HG03045 (cell line): Measurements from ENCODE around the gene C2CD5.
"Not testable (repeated sequence)": the region's sequence is repeated elsewhere in the genome, so short reads cannot be mapped to it uniquely, and the experiment has no call there.

ENCODE experiments used
- ATAC-seq: cut with Tn5 transposase; IDR thresholded peaks from one replicate; pipeline ENCODE4 v1.9.1; 2021; ENCODE audit warnings: mild to moderate bottlenecking, moderate library complexity; ENCODE audit not compliant: unreplicated experiment

C2CD5 gene, protein sequence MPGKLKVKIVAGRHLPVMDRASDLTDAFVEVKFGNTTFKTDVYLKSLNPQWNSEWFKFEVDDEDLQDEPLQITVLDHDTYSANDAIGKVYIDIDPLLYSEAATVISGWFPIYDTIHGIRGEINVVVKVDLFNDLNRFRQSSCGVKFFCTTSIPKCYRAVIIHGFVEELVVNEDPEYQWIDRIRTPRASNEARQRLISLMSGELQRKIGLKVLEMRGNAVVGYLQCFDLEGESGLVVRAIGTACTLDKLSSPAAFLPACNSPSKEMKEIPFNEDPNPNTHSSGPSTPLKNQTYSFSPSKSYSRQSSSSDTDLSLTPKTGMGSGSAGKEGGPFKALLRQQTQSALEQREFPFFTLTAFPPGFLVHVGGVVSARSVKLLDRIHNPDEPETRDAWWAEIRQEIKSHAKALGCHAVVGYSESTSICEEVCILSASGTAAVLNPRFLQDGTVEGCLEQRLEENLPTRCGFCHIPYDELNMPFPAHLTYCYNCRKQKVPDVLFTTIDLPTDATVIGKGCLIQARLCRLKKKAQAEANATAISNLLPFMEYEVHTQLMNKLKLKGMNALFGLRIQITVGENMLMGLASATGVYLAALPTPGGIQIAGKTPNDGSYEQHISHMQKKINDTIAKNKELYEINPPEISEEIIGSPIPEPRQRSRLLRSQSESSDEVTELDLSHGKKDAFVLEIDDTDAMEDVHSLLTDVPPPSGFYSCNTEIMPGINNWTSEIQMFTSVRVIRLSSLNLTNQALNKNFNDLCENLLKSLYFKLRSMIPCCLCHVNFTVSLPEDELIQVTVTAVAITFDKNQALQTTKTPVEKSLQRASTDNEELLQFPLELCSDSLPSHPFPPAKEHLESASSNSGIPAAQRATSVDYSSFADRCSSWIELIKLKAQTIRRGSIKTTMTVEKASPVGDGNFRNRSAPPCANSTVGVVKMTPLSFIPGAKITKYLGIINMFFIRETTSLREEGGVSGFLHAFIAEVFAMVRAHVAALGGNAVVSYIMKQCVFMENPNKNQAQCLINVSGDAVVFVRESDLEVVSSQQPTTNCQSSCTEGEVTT

DNA sequence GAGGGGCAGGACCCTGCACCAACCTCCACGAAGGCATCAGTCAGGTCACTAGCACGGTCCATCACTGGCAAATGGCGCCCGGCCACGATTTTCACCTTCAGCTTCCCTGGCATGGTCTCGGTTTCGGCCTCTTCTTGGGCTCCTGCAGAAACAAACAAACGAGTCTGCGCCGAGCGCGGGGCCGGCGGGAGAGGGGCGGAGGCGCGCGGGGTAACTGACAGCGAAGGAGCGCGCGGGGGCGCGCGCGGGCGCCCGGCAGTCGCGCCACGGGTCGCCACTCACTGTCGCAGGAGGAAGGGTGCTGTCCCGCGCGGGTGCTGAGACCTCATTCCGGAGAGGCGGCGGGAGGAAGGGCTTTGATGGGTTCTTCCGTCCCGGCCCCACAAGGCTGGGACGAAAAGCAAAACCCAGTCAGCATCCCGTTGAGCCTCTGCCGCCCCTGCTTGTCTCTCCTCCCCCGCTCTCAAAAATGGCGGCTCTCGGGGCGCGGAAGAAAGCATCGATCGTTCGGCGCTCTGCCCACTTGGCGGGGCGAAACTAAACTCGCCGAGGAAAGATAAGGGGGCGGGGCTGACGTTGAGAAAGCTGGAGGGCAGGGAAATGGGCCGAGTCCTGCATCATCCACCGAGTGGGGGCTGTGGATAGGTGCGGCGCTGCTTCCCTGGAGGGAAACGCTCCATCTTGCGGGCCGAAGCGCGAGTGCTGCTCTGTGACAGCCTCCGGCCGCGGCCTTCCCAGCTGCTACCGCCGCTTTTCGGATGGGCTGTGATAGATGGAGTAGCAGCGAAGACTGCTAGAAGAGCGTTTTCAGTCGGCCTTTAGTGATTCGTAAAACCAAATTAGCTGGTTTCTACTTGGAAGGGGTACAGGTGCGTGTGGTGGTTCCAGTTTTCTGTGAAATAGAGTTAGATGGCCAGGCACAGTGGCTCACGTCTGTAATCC is at the start of gene C2CD5:
C2CD5 (minus strand) TSS at position 505 of the 942 bp plus-strand sequence; CDS start at position 113, 392 bp downstream.
- ATAC-seq: peak; percentile 84

DNA sequence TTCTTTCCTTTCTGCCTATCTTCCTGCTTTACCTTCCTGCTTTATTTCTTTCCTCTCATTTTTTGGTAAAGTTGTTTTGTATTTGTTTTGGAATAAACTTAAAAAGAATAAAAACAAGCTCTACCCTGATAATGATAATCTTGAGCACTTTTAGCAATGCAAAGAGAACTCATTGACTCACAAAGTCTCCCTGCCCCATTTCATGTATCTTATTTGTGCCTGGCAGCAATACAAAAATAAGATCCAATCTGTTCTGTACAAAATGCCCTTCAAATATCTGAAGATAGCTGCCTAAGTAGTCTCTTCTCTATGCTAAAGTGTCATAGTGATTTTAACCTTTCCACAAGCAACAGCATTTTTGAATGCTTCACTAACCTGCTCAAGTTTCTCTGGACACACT is 49.5 kb upstream of the C2CD5 start:
- ATAC-seq: no peak

DNA sequence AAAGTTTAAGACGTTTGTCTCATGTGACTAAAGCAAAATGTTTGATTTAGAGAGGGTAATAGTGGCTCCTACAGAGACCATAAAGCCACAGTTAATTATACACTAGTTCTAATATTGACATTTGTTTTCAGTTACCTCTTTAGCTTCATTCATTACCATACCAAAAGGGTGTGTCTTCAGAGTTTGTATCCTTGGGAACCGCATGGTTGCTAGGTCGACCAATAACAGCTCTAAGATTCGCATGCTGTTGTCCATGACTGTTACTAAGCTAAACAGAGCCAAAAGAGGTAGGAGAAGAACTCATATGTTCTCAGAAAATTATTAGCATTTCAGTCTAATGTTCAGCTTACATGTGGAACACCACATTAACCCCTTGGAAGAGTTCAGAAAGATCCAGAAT is 44.5 kb upstream of the C2CD5 start:
- no peak for ATAC-seq

DNA sequence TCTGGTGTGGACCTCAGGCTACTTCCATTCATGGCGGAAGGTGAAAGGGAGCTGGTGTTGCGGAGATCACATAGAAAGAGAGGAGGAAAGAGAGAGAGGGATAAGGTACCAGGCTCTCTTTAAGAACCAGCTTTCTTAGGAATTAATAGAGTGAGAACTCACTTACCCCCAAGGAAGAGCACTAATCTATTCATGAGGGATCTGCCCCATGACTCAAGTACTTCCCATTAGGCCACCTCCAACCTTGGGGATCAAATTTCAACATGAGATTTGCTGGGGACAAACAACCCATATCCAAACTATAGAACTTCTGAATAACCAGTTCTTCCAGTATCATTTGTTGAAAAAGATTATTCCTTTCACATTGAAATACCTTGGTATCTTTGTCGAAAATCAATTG is 34.0 kb upstream of the C2CD5 start:
- ATAC-seq: no peak

DNA sequence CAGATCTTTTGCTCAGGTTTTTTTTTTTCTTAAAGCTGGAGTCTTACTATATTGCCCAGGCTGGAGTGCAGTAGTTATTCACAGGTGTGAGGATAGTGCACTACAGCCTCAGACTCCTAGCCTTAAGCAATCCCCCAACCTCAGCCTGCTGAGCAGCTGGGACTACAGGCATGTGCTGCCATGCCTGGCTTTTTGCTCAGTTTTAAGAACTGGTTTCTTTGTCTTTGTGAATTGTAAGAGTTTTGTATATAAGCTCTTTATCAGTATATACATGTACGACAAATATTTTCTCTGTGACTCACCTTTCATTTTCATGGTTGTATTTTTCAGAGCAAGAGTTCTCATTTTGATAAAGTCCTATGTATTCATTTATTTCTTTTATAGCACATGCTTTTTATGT is 33.3 kb upstream of the C2CD5 start:
- no peak for ATAC-seq

DNA sequence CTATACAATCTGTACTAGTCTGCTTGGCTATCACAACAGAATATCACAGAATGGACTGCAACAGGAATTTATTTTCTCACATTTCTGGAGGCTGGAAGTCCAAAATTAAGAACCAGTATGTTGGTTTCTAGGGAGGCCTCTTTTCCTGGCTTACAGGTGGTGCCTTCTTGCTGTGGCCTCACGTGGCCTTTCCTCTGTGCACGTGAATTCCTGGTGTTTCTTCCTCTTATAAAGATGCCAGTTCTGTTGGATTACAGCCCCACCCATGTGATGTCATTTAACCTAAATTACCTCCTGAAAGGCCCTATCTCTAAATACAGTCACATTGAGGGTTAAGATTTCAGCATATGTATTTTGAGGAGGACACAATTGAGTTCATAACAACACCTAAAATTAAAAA is 32.1 kb upstream of the C2CD5 start:
- ATAC-seq: no peak

DNA sequence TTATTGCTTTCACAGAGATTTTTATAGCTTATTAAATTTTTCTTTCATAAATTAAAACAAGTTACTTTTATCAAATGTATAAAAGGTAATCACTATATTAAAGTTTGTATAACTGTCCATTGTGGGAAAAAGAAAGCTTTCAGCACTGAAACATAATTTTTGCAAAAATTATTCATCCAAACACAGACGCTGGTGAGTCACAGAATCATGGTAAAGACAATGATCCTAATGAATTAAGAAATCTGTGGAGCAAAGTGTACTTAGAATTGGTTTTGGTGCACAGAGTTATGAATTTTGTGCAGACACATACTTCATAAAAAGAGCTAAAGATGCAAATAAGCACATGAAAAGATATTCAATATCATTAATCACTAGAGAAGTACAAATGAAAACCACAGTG is 31.7 kb upstream of the C2CD5 start:
- ATAC-seq: no peak

DNA sequence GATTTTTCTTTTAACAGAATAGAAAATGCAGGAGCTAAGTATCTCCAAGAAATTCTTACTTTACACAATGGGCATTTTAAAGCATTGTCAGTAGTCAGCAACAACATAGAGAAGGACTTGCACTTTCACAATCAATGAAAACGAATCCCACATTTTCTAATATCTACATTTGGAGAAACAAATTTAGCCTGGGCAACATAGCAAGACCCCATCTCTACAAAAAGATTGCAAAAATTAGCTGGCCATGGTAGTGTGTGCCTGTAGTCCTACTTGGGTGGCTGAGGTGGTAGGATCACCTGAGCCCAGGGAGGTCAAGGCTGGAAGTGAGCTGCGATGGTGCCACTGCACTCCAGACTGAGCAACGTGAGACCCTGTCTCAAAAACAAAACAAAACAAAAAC is 30.6 kb upstream of the C2CD5 start:
- ATAC-seq: no peak

DNA sequence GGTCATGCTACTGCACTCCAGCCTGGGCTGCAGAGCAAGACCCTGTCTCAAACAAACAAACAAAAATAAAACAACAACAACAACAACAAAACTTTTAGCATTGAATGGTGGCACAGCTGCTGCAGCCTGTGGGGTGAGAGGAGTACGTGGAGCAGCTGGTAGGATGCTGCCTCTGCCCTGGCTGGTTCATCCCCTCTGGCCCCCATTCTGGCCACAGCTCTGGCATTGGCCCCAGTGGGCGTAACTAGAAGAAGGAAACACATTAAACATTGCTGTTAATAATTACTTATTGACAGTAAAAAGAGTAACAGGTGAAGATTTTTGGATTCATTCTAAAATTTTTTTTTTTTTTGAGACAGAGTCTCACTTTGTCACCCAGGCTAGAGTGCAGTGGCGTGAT is 28.8 kb upstream of the C2CD5 start:
- ATAC-seq: no peak

DNA sequence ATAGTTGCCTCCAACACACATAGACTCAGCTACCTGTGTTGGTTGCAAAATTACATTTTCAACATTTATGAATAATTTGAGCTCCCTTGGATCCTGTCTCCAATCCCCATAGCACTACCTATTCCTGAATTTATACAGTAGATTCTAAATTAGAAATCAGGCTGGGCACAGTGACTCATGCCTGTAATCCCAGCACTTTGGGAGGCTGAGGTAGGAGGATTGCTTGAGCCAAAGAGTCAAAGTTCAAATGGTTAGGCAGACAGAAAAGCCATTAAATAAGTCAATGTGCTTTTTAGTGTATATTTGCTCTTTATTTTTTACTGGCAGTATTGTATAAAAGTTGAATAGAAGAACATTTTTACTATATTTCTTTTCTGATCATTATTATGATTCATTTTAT is 24.9 kb upstream of the C2CD5 start:
- ATAC-seq: no peak

DNA sequence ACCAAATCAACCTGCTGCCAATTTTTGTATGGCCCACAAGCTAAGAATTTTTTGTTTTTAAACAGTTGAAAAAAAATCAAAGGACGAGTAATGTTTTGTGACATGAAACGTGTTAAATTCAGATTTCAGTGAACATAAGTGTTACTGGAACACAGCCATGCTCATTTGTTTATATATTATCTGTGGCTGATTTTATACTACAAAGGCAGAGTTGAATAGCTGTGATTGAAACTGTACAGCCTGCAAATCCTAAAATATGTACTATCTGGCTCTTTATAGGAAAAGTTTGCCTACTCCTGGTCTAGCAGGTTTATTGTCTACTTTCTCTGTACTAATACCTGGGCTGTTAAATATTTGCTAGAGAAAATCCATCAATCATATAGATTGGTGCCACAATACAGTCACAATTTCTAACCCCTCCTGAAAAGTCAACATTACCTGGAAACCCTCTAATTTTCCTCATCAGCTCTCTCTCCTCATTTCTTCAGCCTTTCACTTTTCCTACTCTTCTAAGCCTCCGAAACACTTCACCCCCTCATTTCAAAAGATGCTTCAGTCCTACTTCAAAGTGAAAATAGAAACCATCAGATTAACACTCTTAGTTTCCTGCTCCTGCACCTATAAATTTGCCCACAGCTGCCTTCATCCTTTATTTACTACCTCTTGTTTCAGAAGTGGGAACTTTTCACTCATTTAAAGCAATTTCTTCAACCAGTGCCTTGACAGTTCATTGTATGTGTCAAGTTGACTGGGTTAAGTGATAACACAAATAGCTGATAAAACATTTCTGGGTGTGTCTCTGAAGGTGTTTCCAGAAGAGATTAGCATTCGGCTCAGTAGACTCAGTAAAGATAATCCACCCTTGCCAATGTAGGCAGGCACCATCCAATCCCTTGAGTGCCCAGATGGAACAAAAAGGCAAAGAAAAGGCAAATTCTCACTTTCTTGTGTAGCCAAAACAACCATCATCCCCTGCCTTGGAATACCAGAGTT is 18.0 kb upstream of the C2CD5 start:
- no peak for ATAC-seq

DNA sequence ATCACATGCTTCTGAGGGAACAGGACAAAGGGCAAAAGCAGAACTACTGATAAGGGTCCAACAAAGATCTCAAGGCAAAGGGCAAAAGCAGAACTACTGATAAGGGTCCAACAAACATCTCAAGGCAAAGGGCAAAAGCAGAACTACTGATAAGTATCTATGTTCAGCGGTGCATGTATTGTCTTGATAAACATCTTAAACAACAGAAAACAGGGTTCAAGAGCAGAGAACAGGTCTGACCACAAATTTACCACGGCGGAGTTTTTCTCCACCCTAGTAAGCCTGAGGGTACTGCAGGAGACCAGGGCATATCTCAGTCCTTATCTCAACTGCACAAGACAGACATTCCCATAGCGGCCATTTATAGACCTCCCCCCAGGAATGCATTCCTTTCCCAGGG is 10.4 kb upstream of the C2CD5 start:
- ATAC-seq: not testable (repeated sequence)

DNA sequence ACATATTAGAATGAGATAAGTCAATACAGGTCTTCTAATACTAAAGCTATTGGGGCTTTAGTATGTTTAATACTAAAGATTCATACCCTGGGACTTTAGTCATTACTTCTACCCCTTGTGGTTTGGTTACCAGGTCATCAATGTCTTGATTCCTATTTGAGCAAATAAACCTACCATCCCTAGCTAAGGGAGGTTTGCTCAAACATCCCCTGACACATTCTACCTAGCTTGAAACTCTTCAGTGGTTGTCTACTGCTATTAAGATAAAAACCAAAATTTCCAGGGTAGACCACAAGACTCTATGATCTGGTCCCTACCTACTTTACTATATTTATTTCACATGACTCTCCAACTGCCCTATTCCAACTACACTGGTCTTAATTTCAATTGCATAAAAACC is 7.3 kb upstream of the C2CD5 start:
- no peak for ATAC-seq

DNA sequence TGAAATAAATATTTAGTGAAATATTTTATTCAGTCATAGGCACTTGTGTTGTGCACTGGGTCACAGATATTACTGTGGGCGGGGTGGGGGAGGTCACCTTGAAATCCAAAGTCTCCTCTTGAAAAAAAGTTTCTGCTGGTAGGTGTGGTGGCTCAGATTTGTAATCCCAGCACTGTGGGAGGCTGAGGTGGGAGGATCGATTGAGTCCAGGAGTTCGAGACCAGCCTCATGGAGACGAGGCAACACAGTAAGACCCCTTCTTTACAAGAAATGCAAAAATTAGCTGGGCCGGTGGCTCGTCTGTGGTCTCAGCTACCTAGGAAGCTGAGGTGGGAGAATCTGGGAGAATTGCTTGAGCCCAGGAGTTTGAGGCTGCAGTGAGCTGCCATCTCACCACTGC is 913 bp upstream of the C2CD5 start:
- ATAC-seq: no peak

DNA sequence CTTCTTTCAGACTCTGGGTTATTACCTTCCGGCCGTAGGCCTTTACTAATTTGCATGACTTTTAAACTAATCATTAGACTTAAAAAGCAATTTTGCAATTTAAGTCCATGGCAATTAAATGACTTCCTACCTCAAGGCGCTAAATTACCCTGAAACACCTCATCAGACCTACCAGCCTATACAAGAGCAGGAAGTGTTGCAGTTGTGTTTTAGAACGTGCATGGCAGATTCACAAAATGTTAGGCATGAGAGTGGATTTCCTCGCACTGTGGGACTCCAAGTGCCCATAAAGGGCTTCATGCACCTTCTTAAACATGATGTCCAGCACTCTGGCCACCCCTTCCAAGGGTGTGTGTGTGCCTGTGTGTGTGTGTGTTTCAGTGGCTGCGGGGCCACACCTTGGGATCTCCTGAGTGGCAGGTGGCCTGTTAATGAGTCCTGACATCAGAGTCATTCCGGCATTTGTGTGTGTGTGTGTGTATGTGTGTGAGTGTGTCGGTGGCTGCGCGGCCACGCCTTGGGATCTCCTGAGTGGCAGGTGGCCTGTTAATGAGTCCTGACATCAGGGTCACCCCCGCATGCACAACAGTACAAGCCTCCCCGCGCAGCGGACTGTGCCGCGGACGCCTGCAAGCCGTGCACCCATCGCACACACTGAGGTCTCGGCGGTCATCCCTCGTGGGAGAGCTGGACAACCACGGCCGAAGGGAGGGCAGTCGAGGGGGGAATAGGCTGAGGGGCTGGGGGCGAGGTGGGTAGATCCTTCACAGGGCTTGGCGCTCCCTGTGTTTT is 900 bp downstream of the C2CD5 start:
- ATAC-seq: peak; percentile 44

DNA sequence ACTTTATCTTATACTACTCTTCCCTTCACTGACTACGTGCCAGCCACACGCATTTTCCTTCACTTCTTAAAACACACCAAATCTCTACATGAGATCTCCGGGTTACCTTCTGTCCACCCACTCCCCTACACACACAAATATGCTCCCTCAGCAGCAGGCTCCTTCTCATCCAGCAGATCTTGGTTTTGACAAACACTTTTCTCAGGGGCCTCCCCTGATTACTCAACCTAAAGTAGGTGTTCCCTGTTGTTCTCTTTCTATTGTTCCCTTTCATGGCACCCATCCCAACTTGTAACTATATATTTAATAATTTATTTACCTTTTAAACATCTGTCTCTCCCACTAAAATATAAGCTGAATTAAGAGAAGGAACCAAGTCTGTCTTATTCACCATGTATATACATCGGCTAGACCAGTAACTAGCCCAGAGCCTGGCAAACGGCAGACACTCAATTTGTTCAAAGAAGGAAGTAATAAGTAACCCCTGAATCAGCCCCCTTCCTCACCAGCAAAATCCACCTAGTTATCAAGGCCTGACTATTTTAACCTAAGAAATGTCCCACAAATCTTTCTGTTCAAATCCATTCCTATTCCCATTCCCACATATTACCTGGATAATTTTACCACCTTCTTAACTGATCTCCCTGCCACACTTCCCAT is 2.7 kb downstream of the C2CD5 start:
- ATAC-seq: no peak

DNA sequence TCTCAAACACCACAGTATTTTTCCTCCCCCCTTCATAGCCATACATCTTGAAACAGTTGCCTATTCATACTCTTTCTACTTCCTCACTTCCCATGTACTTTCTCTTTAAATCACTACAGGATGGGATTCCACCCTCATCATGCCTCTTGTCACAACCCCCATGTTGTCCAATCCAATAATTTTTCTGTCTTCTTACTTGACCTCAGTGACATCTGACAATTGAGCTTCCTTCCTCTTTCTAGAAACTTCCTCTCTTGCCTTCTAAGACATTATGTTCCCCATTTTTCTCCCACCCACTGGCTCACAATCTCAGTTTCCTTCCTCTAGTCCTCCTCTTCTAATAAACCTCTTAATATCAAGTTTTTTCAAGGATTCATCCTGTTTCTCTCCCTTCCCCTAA is 5.3 kb downstream of the C2CD5 start:
- no peak for ATAC-seq

DNA sequence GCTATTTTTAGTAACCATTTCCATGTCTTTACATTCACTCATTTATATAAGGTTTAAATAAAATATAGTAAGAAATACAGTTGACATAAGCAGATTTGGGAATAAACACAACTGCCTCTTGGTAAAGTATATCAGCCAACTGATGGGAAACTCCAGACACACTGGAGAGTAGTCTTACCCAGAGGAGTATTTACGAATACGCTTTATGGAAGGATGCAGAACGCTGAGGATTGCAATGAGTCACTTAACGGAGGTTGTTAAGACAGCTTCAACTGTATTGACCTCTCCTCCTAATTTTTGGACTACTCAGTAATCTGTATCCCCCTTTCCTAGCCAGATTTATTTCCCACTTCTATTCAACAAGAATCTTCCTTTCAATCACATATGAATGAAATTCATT is 6.0 kb downstream of the C2CD5 start:
- no peak for ATAC-seq
